Cardiac septum (tissue), 1 donor: ENCODE measurements around the gene NTN4. TPM values are rescaled to one million over a fixed set of nuclear protein-coding genes. Genes with fewer than 3 reads are reported as not detected.
A peak's percentile ranks its signal among the peaks of the same experiment; 100 is the strongest.
"Not testable (repeated sequence)": the region's sequence is repeated elsewhere in the genome, so short reads cannot be mapped to it uniquely, and the experiment has no call there.

ENCODE experiments used
- DNase-seq: peaks from one replicate; pipeline ENCODE4 v3.0.0-alpha.2; 2020; ENCODE audit warnings: low spot score
- intact Hi-C: fragments of 100-400 bp; cut with DNase I; formaldehyde crosslinking; loops from one replicate; pipeline ENCODE4 v1.14.0; 2022
- total RNA-seq: library from RNA; stranded (reverse); fragmentation: NEBNext Ultra II Directional; extraction: Animal tissue kit (Norgen Biotek cat#: 25700); gene quantifications from one replicate; pipeline ENCODE4 v1.2.1, GENCODE V29; 2021
- donor health status: DM: no; HTN: no; CAD: no.

The NTN4 gene
- total RNA-seq, 1 donor from 2014 or later, result 77.8 TPM

GRCh38 chr12:95637010-95637409, 153.6 kb downstream of the NTN4 start:
- intact Hi-C loops, result no loop called here
- DNase-seq, result no peak

- intact Hi-C loops, result no loop called here
- no peak for DNase-seq
Observed at GRCh38 chr12:95634622-95635621, 155.6 kb downstream of the NTN4 start.

- no peak for DNase-seq
Observed at GRCh38 chr12:95633732-95634465, 156.7 kb downstream of the NTN4 start.

GRCh38 chr12:95633049-95633731, 157.4 kb downstream of the NTN4 start:
- intact Hi-C loops, result no loop called here
- no peak for DNase-seq

More at GRCh38 chr12:95633732-95634465, 156.7 kb downstream of the NTN4 start:
- intact Hi-C loops, result no loop called here

DNA sequence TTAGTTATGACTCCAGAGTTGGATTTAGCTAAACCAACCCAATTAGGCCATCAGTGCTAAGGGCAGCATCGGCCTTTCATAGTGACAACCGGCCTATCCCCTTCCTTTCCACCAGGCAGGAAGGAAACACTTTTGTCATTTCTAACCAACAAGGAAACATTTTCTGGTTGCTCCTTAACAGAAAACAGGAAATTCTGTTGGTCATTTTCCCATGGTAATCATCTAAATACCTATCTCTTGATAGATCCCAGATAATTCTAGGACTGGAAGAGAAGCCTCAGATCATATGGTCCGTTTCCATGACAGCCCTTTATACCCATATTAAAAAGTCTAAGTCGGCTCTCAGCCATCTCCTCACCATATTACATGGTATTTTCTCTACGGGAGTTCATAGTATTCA, 160.1 kb downstream of the NTN4 start:
- no peak for DNase-seq
- intact Hi-C loops, result no loop called here

DNA sequence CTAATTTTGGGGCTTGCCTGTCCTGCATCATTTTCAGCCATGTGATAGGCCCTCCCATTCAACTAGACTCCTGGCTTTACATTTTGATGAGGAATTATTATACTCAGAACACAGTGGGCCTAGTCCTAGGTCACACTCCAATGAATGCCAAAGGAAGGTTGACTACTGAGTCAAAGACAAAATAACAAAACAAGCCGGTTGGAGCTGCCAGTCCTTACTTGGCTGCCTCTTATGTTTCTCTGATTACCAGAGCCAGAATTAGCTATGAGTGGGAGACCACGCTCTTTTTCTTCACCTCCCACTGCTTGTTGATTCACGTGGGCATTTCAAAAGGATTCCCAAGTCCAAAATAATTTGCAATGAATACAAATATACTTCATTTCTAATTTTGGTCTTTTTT, 161.2 kb downstream of the NTN4 start:
- intact Hi-C loops, result no loop called here
- no peak for DNase-seq

GRCh38 chr12:95626854-95627253, 163.7 kb downstream of the NTN4 start:
- DNase-seq, result no peak
- intact Hi-C loops, result no loop called here

- intact Hi-C loops, result loop anchor here (2.0 kb wide), 1 partner anchor 190 kb away; no protein-coding TSS in a partner anchor
- DNase-seq, result no peak
Observed at GRCh38 chr12:95625012-95625411, 165.6 kb downstream of the NTN4 start.

GRCh38 chr12:95624589-95624988, 166.0 kb downstream of the NTN4 start:
- DNase-seq, result no peak
- intact Hi-C loops, result loop anchor here (2.0 kb wide), 1 partner anchor 190 kb away; no protein-coding TSS in a partner anchor

- intact Hi-C loops, result loop anchor here (2.0 kb wide), 1 partner anchor 191 kb away; no protein-coding TSS in a partner anchor
- peak; percentile 79 for DNase-seq
Observed at GRCh38 chr12:95623554-95624170, 166.9 kb downstream of the NTN4 start.

DNA sequence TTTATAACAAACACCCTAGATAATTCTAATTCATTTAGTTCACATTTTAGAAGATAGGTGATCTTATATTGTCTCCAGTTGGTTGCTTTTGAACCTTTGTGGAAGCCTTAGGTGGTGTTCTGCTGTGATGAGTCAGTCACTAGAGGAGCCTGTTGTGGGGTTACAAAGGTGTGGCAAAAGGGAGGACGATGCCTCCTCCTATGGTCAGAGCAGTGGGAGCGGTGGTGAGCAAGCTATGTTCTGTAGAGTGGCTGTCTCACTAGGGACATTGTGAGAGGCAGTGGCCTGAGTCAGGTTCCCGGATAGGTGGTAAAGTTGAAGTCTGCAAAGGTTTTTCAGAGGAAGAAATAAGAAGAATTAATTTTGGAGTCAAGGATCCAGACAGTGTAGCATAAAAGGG, 167.7 kb downstream of the NTN4 start:
- intact Hi-C loops, result no loop called here
- no peak for DNase-seq

GRCh38 chr12:95621725-95622124, 168.8 kb downstream of the NTN4 start:
- intact Hi-C loops, result no loop called here

GRCh38 chr12:95620171-95620570, 170.4 kb downstream of the NTN4 start:
- DNase-seq, result no peak
- intact Hi-C loops, result no loop called here

More at GRCh38 chr12:95621725-95622124, 168.8 kb downstream of the NTN4 start:
- no peak for DNase-seq

DNA sequence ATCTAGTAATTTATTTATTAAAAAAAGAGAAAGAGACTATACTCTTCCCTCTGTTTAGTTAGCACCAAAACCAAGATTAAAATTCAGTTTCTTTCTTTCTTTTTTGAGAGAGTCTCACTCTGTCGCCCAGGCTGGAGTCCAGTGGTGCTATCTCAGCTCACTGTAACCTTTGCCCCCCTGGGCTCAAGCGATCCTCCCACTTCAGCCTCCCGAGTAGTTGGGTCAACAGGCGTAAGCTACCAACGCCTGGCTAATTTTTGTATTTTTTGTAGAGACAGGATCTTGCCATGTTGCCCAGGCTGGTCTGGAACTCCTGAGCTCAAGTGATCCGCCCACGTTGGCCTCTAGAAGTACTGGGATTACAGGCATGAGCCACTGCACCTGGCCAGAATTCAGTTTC, 174.1 kb downstream of the NTN4 start:
- intact Hi-C loops, result loop anchor here (5.0 kb wide), 1 partner anchor 176 kb away; the partner anchor contains the start of gene NTN4
- not testable (repeated sequence) for DNase-seq

GRCh38 chr12:95615749-95616148, 174.8 kb downstream of the NTN4 start:
- DNase-seq, result no peak
- intact Hi-C loops, result loop anchor here (5.0 kb wide), 1 partner anchor 177 kb away; the partner anchor contains the start of gene NTN4

DNA sequence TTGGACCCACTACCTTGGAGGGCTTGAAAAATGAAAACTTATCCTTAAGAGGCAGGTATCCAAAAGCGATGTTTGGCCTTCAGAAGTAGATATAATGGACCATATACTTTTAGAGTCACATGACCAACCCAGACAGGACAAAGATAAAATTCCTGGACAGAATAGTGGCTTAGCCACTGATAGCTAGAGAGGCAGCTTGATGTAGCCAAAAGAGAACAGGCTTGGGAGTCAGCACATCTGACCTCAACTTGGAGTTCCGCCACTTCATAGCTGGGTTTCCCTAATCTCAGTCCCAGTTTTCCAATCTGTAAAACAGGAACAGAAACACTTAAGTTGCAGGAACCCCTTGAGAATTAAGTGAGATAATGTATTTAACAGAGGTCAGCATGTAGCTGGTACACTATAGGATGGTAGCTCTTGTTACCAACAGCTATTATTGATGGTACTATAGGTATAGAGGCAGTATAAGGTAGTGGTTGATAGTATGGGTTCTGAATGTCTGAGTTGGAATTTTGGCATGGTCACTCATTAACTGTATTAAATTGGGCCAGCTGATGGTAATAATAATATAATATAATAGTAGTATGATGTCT, 176.1 kb downstream of the NTN4 start:
- intact Hi-C loops, result no loop called here
- no peak for DNase-seq

DNA sequence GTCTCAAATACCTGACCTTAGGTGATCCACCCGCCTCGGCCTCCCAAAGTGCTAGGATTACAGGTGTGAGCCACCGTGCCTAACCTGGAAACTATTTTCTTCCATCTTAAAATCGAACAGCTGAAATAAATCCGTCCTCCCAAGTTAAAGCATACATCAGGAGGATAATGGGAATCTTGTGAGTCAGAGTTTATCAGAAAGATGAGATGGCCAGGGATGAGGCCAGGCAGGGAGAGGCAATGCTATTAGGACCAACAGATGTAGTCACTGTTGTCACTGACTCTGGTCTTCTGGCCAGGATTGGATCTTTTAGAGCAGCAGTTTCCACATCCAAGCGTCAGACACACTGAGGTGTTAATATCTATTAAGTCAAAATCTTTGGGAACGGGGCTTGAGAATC, 177.5 kb downstream of the NTN4 start:
- intact Hi-C loops, result no loop called here
- no peak for DNase-seq

DNA sequence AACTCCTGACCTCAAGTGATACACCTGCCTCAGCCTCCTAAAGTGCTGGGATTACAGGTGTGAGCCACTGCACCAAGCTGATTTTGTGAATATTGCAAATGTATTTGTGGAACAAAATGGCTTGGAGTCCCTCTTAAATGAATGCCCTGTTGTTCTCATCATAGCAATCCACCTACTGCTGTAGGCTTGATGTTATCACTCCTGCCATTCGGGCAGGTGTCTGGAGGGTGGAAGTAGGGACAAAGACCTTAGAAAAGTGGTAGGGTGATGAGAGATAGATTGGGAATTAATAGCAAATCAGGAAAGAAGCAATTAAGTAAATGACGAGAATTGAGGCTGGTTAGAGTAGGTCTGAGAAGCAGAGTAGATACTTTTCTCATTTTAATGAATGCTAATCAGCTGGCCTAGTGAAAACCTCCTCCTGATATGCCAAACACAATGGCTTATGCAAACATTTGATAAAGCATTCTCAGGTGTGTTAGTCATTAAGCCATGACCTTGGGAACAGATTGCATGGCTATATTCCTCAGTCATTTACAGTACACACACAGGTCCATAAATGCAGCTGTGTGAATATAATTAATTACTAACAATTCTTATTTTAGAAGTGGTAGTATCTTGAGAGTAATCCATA, 178.8 kb downstream of the NTN4 start:
- intact Hi-C loops, result no loop called here
- no peak for DNase-seq
